ENCODE results near the gene PRF1. TPM values are rescaled to one million over a fixed set of nuclear protein-coding genes. Genes with fewer than 3 reads are reported as not detected.
A peak's percentile ranks its signal among the peaks of the same experiment; 100 is the strongest.

The PRF1 gene
- total and polyA plus RNA-seq, 2 experiments from 2014 or later = not detected

- no peak for TF ChIP-seq CTCF (IDR thresholded peaks at IDR 0.05; ENCODE audit: low read depth, low read length)
- H3K27me3 ChIP-seq = no peaks in the 10 kb centered on the region
- no peaks in the 10 kb centered on the region for H3K9me3 ChIP-seq (ENCODE audit: low read depth)
- no peak overlapping the region for H3K4me3 ChIP-seq
- H3K36me3 ChIP-seq = no peaks in the 10 kb centered on the region
- no peak for DNase-seq (ENCODE audit: low read depth in 1 of 2, low spot score in 1 of 2)
- no peak overlapping the region for H3K27ac ChIP-seq
- H3K4me1 ChIP-seq (ENCODE audit: low read depth) = no peaks in the 10 kb centered on the region
Measured at GRCh38 chr10:70620020-70620289, 17.4 kb upstream of the PRF1 start.

GRCh38 chr10:70619271-70620019, 16.9 kb upstream of the PRF1 start:
- Histone ChIP-seq H3K27ac (no peak overlapping the region), H3K36me3 (no peaks in the 10 kb centered on the region), H3K4me3 (no peak overlapping the region), H3K27me3 (no peaks in the 10 kb centered on the region), H3K9me3 (ENCODE audit: low read depth) (no peaks in the 10 kb centered on the region), H3K4me1 (ENCODE audit: low read depth) (no peaks in the 10 kb centered on the region)
- TF ChIP-seq CTCF (IDR thresholded peaks at IDR 0.05; ENCODE audit: low read depth, low read length) = peak; percentile 40
- DNase-seq (ENCODE audit: low read depth in 1 of 2, low spot score in 1 of 2) = peak in 1 of 2 donors; percentile 55

GRCh38 chr10:70618663-70619062, 16.1 kb upstream of the PRF1 start:
- no peaks in the 10 kb centered on the region for H3K36me3 ChIP-seq
- H3K4me1 ChIP-seq (ENCODE audit: low read depth) = no peaks in the 10 kb centered on the region
- no peak overlapping the region for H3K27ac ChIP-seq
- H3K27me3 ChIP-seq = no peaks in the 10 kb centered on the region
- DNase-seq (ENCODE audit: low read depth in 1 of 2, low spot score in 1 of 2) = no peak
- no peak for TF ChIP-seq CTCF (IDR thresholded peaks at IDR 0.05; ENCODE audit: low read depth, low read length)
- H3K4me3 ChIP-seq = no peak overlapping the region
- no peaks in the 10 kb centered on the region for H3K9me3 ChIP-seq (ENCODE audit: low read depth)

- H3K27ac ChIP-seq = no peak overlapping the region
- no peak overlapping the region for H3K4me3 ChIP-seq
- H3K9me3 ChIP-seq (ENCODE audit: low read depth) = no peaks in the 10 kb centered on the region
- TF ChIP-seq CTCF (IDR thresholded peaks at IDR 0.05; ENCODE audit: low read depth, low read length) = no peak
- no peaks in the 10 kb centered on the region for H3K36me3 ChIP-seq
- H3K27me3 ChIP-seq = no peaks in the 10 kb centered on the region
- DNase-seq (ENCODE audit: low read depth in 1 of 2, low spot score in 1 of 2) = peak in 1 of 2 donors; percentile 39
- H3K4me1 ChIP-seq (ENCODE audit: low read depth) = no peaks in the 10 kb centered on the region
Measured at GRCh38 chr10:70617798-70618568, 15.4 kb upstream of the PRF1 start.

- Histone ChIP-seq H3K4me3 (no peak overlapping the region), H3K4me1 (ENCODE audit: low read depth) (no peaks in the 10 kb centered on the region), H3K27me3 (no peaks in the 10 kb centered on the region), H3K9me3 (ENCODE audit: low read depth) (no peaks in the 10 kb centered on the region), H3K36me3 (no peaks in the 10 kb centered on the region), H3K27ac (no peak overlapping the region)
- TF ChIP-seq CTCF (IDR thresholded peaks at IDR 0.05; ENCODE audit: low read depth, low read length) = no peak
- no peak for DNase-seq (ENCODE audit: low read depth in 1 of 2, low spot score in 1 of 2)
Measured at GRCh38 chr10:70616761-70617160, 14.2 kb upstream of the PRF1 start.

All from cardiac muscle cell (in vitro differentiated cells and primary cell).